ENCODE measurements around the gene TSPAN19. TPM values are rescaled to one million over a fixed set of nuclear protein-coding genes. Genes with fewer than 3 reads are reported as not detected.

Gene TSPAN19
- total and polyA plus RNA-seq, 2 of the 13 experiments (the other 11 are each of a cell fraction or from before 2014, with no cell fraction given): not detected

DNA sequence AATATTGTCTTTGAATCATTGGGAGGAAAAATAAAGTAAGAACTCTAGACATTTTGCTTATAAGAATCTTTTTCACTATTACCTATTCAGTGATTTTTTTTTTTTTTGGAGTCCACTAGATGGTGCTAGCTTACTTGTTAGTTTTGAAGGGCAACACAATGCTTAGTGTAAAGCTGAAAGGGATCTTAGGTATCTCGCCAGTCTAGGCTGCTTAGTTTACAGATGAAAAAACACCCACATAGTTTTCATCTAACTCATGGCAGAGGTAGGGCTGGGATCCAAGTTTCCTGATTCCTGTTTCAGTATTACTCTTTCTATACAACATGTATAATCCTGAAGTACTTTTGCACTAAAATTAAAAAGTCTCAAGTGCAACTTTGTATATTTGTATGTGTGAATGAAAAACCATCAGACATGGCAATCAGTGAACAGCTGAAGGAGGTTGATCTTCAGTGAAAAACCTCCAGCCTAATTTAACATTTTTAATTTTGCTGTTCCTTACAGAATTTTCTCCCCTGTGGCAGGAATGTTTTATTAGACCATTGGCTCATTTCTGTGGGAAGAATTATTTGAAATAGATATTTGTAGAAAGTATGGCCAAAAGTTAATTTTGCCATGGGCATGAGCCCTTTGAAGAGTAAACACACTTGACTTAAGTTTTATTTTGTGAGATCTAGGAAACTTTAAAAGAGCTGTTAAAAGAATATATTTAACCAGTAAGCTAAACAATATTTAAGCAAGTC lies 40.8 kb upstream of the TSPAN19 start:
- DNase-seq (ENCODE audit: low spot score) (peak; percentile 43), ATAC-seq (peak; percentile 84), FAIRE-seq (peak; percentile 40)
- no peaks in the 10 kb centered on the region for H3K79me2 ChIP-seq (ENCODE audit: insufficient read depth, low read length)
- no peaks in the 10 kb centered on the region for H4K20me1 ChIP-seq (ENCODE audit: insufficient read depth, low read length)
- ChIA-PET CTCF (ENCODE audit: low intra/inter-chr PET ratio, low total read pairs) (interaction anchor here (1.6 kb wide), 1 partner anchor 372 kb away, joined by 9 read pairs; no protein-coding TSS in a partner anchor), POLR2A (no interaction called here)
- no peaks in the 10 kb centered on the region for H3K27me3 ChIP-seq (ENCODE audit: control insufficient read depth in 1 of 2, insufficient read depth in 2 of 2, low read length in 2 of 2)
- no peaks in the 10 kb centered on the region for H3K36me3 ChIP-seq (replicated peaks in 1 of 2; ENCODE audit: control insufficient read depth in 1 of 2, insufficient read depth in 2 of 2, low read length in 2 of 2)
- H3K4me1 ChIP-seq (ENCODE audit: insufficient read depth, low read length): no peaks in the 10 kb centered on the region
- H3K4me2 ChIP-seq (ENCODE audit: low read depth, low read length): no peak overlapping the region
- BruUV-seq (replicated peaks): no TSS peak
- no peak overlapping the region for H3K9ac ChIP-seq (ENCODE audit: insufficient read depth, low read depth, low read length)
- H3K4me3 ChIP-seq (replicated peaks in 1 of 3; ENCODE audit: insufficient read depth in 1 of 3, low read depth in 2 of 3, low read length in 3 of 3): no peak overlapping the region
- in situ Hi-C loops (cut with HindIII; ENCODE audit: extremely low pct_ligation_motif_present, low pct_unique_long_range_greater_than_20kb) (no loop called here), intact Hi-C loops (cut with micrococcal nuclease; ENCODE audit: unreplicated experiment) (no loop called here)
- TF ChIP-seq STAG1 (CRISPR knock-in tag; IDR thresholded peaks at IDR 0.05) (peak; percentile 40; the same call in 1 of the 2 replicates), ZNF143 (CRISPR knock-in tag; IDR thresholded peaks at IDR 0.05) (no peak), SMC3 (IDR thresholded peaks at IDR 0.05; ENCODE audit: low read length) (peak; percentile 20; the same call in 1 of the 2 replicates)
- TF ChIP-seq, protein P1, sequence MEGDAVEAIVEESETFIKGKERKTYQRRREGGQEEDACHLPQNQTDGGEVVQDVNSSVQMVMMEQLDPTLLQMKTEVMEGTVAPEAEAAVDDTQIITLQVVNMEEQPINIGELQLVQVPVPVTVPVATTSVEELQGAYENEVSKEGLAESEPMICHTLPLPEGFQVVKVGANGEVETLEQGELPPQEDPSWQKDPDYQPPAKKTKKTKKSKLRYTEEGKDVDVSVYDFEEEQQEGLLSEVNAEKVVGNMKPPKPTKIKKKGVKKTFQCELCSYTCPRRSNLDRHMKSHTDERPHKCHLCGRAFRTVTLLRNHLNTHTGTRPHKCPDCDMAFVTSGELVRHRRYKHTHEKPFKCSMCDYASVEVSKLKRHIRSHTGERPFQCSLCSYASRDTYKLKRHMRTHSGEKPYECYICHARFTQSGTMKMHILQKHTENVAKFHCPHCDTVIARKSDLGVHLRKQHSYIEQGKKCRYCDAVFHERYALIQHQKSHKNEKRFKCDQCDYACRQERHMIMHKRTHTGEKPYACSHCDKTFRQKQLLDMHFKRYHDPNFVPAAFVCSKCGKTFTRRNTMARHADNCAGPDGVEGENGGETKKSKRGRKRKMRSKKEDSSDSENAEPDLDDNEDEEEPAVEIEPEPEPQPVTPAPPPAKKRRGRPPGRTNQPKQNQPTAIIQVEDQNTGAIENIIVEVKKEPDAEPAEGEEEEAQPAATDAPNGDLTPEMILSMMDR (CRISPR knock-in tag; IDR thresholded peaks at IDR 0.05): peak; percentile 53
- H2AFZ ChIP-seq (ENCODE audit: low read length): no peak overlapping the region
- 7% methylated on average over 1 of the region's 1 CpG for WGBS (ENCODE audit: low lambda C conversion rate)
- no peak overlapping the region for H3K27ac ChIP-seq (ENCODE audit: extremely low read length, insufficient read depth, low read length)
- no peaks in the 10 kb centered on the region for H3K9me3 ChIP-seq (ENCODE audit: low read length)

DNA sequence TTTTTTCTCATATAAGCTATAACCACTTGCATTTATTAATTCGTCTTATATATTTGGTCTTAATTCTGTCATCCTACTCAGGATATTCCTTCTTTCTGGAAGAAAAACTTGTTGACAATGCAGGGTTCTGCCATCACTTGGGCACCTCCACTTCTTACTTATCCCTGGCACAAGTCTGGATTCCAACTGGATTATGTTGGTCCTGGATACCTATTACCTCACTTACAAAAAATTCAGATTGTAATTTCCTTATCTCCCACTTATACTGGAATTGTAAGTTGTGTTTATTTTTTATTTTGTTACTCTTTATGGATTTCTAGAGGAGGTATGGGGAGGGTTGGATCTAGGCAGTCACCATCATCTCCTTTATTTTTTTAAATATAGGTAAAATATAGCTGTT lies 36.7 kb upstream of the TSPAN19 start:
- 0% methylated on average over 1 of the region's 1 CpG for WGBS (ENCODE audit: low lambda C conversion rate)
- Histone ChIP-seq H3K4me1 (ENCODE audit: insufficient read depth, low read length) (no peaks in the 10 kb centered on the region), H3K79me2 (ENCODE audit: insufficient read depth, low read length) (no peaks in the 10 kb centered on the region), H3K4me3 (replicated peaks in 1 of 3; ENCODE audit: insufficient read depth in 1 of 3, low read depth in 2 of 3, low read length in 3 of 3) (no peak overlapping the region), H3K4me2 (ENCODE audit: low read depth, low read length) (no peak overlapping the region), H3K27me3 (ENCODE audit: control insufficient read depth in 1 of 2, insufficient read depth in 2 of 2, low read length in 2 of 2) (no peaks in the 10 kb centered on the region), H3K9ac (ENCODE audit: insufficient read depth, low read depth, low read length) (no peak overlapping the region), H3K9me3 (ENCODE audit: low read length) (no peaks in the 10 kb centered on the region), H3K36me3 (replicated peaks in 1 of 2; ENCODE audit: control insufficient read depth in 1 of 2, insufficient read depth in 2 of 2, low read length in 2 of 2) (no peaks in the 10 kb centered on the region), H4K20me1 (ENCODE audit: insufficient read depth, low read length) (no peaks in the 10 kb centered on the region), H3K27ac (ENCODE audit: extremely low read length, insufficient read depth, low read length) (no peak overlapping the region), H2AFZ (ENCODE audit: low read length) (no peak overlapping the region)
- in situ Hi-C loops (cut with HindIII; ENCODE audit: extremely low pct_ligation_motif_present, low pct_unique_long_range_greater_than_20kb): no loop called here
- BruUV-seq (replicated peaks): no TSS peak
- FAIRE-seq: no peak
- ChIA-PET POLR2A (no interaction called here), CTCF (ENCODE audit: low intra/inter-chr PET ratio, low total read pairs) (no interaction called here)
- no peak for ATAC-seq
- TF ChIP-seq, protein P2, sequence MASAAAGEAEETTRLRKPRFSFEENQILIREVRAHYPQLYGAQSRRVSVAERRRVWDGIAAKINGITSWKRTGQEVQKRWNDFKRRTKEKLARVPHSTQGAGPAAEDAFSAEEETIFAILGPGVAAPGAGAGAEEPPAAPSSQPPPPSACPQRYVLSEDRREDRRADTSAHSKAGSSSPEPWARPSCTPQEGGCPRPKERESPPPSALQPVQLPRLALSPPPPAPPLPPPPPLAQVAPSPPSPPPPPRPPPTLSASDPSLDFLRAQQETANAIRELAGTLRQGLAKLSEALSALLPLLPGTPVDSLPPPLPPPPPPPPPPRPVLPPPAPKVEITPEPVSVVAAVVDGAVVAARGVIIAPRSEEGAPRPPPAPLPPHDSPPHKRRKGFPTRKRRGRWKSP (CRISPR knock-in tag; IDR thresholded peaks at IDR 0.05): no peak
- TF ChIP-seq, protein P3, sequence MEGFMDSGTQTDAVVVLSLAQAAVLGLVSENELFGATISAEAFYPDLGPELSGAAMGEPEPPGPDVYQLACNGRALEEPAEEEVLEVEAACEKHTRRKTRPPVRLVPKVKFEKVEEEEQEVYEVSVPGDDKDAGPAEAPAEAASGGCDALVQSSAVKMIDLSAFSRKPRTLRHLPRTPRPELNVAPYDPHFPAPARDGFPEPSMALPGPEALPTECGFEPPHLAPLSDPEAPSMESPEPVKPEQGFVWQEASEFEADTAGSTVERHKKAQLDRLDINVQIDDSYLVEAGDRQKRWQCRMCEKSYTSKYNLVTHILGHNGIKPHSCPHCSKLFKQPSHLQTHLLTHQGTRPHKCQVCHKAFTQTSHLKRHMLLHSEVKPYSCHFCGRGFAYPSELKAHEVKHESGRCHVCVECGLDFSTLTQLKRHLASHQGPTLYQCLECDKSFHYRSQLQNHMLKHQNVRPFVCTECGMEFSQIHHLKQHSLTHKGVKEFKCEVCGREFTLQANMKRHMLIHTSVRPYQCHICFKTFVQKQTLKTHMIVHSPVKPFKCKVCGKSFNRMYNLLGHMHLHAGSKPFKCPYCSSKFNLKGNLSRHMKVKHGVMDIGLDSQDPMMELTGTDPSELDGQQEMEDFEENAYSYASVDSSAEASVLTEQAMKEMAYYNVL (CRISPR knock-in tag; IDR thresholded peaks at IDR 0.05; ENCODE audit: borderline replicate concordance): no peak
- TF ChIP-seq, protein P4, sequence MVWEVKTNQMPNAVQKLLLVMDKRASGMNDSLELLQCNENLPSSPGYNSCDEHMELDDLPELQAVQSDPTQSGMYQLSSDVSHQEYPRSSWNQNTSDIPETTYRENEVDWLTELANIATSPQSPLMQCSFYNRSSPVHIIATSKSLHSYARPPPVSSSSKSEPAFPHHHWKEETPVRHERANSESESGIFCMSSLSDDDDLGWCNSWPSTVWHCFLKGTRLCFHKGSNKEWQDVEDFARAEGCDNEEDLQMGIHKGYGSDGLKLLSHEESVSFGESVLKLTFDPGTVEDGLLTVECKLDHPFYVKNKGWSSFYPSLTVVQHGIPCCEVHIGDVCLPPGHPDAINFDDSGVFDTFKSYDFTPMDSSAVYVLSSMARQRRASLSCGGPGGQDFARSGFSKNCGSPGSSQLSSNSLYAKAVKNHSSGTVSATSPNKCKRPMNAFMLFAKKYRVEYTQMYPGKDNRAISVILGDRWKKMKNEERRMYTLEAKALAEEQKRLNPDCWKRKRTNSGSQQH (CRISPR knock-in tag; IDR thresholded peaks at IDR 0.05; ENCODE audit: low read depth): no peak
- TF ChIP-seq AGO1 (IDR thresholded peaks at IDR 0.05; ENCODE audit: low read depth, low read length, poor library complexity, severe bottlenecking): no peak
- intact Hi-C loops (cut with micrococcal nuclease; ENCODE audit: unreplicated experiment): no loop called here
- no peak for DNase-seq (ENCODE audit: low spot score)
